MM.1S (cell line): ENCODE results near the gene TMEM184A.

ENCODE experiments used
- DNase-seq: peaks from one replicate; pipeline ENCODE4 v3.0.0-alpha.2; 2015
- H2AFZ ChIP-seq: fragments of 300-600 bp; sonication (generic); 2 replicates; pipeline ENCODE4 v1.6.0; 2016; ENCODE audit warnings: antibody characterized with exemption, low read length
- H3F3A ChIP-seq: fragments of 300-600 bp; sonication (generic); 2 replicates; pipeline ENCODE4 v1.6.1; 2016; ENCODE audit warnings: mild to moderate bottlenecking, antibody characterized with exemption, low read length, moderate library complexity, mixed read lengths; ENCODE audit not compliant: insufficient read depth
- H3K27ac ChIP-seq: fragments of 300-600 bp; sonication (generic); 2 replicates; pipeline ENCODE4 v1.5.1; 2016; ENCODE audit warnings: mild to moderate bottlenecking, low read length
- H3K27me3 ChIP-seq: fragments of 300-600 bp; sonication (generic); replicated peaks from 2 replicates; pipeline ENCODE4 v1.6.0; 2016; ENCODE audit warnings: low read length; ENCODE audit not compliant: insufficient read depth
- H3K36me3 ChIP-seq: fragments of 300-600 bp; sonication (generic); replicated peaks from 2 replicates; pipeline ENCODE4 v1.6.1; 2016; ENCODE audit warnings: mild to moderate bottlenecking, low read length, mixed read lengths; ENCODE audit not compliant: insufficient read depth
- H3K4me1 ChIP-seq: fragments of 300-600 bp; sonication (generic); 2 replicates; pipeline ENCODE4 v1.6.1; 2016; ENCODE audit warnings: low read length, mixed read lengths
- H3K4me2 ChIP-seq: fragments of 300-600 bp; sonication (generic); 2 replicates; pipeline ENCODE4 v1.6.0; 2016; ENCODE audit warnings: low read depth, low read length
- H3K4me3 ChIP-seq: fragments of 300-600 bp; sonication (generic); 2 replicates; pipeline ENCODE4 v1.5.1; 2016; ENCODE audit warnings: low read length, mixed read lengths
- H3K79me2 ChIP-seq: fragments of 300-600 bp; sonication (generic); 2 replicates; pipeline ENCODE4 v1.6.1; 2016; ENCODE audit warnings: mixed run types, low read length, mixed read lengths
- H3K9ac ChIP-seq: fragments of 300-600 bp; sonication (generic); 2 replicates; pipeline ENCODE4 v1.6.1; 2016; ENCODE audit warnings: low read length, mixed read lengths
- H3K9me2 ChIP-seq: fragments of 300-600 bp; sonication (generic); replicated peaks from 2 replicates; pipeline ENCODE4 v1.6.1; 2016; ENCODE audit warnings: mild to moderate bottlenecking, low read length, mixed read lengths; ENCODE audit not compliant: insufficient read depth
- H3K9me3 ChIP-seq: fragments of 300-600 bp; sonication (generic); replicated peaks from 2 replicates; pipeline ENCODE4 v1.6.1; 2016; ENCODE audit warnings: mild to moderate bottlenecking, low read length, mixed read lengths; ENCODE audit not compliant: insufficient read depth
- H4K20me1 ChIP-seq: fragments of 300-600 bp; sonication (generic); 2 replicates; pipeline ENCODE4 v1.6.1; 2016; ENCODE audit warnings: mild to moderate bottlenecking, low read length, moderate library complexity, mixed read lengths; ENCODE audit not compliant: insufficient read depth
- CTCF ChIP-seq: fragments of 300-600 bp; sonication (generic); IDR thresholded peaks from 2 replicates; pipeline ENCODE4 v1.5.1; 2016; ENCODE audit warnings: antibody characterized with exemption, low read length, mixed read lengths
- EZH2 ChIP-seq: fragments of 300-600 bp; sonication (generic); optimal IDR thresholded peaks from 2 replicates; pipeline ENCODE3; 2017; ENCODE audit warnings: low read depth, mild to moderate bottlenecking, antibody characterized with exemption, low read length, mixed read lengths
- EZH2phosphoT487 ChIP-seq: fragments of 300-600 bp; sonication (generic); IDR thresholded peaks from 2 replicates; pipeline ENCODE4 v1.6.1; 2018; ENCODE audit warnings: antibody characterized with exemption, low read length

TMEM184A gene

GRCh38 chr7:1566687-1567048 lies 10.7 kb upstream of the TMEM184A start:
- H3F3A ChIP-seq, result peaks cover 5% of the 10 kb centered on the region
- no peak overlapping the region for H3K9ac ChIP-seq
- no peak overlapping the region for H2AFZ ChIP-seq
- 0 out of 2 replicates have a peak, but pooled peaks cover 2% of the 10 kb centered on the region for H3K36me3 ChIP-seq
- H3K27me3 ChIP-seq, result peaks cover 13% of the 10 kb centered on the region
- no peak for TF ChIP-seq EZH2phosphoT487
- TF ChIP-seq CTCF, result no peak
- no peak for TF ChIP-seq EZH2
- no peak for DNase-seq
- H3K9me3 ChIP-seq, result no peaks in the 10 kb centered on the region
- H3K4me1 ChIP-seq, result peaks cover 5% of the 10 kb centered on the region; the same call in 1 of the 2 replicates
- no peaks in the 10 kb centered on the region for H4K20me1 ChIP-seq
- no peak overlapping the region for H3K27ac ChIP-seq
- H3K4me3 ChIP-seq, result no peak overlapping the region
- no peaks in the 10 kb centered on the region for H3K9me2 ChIP-seq
- H3K79me2 ChIP-seq, result peaks cover 8% of the 10 kb centered on the region
- H3K4me2 ChIP-seq, result no peak overlapping the region

GRCh38 chr7:1564603-1565022 lies 8.6 kb upstream of the TMEM184A start:
- peaks cover 29% of the 10 kb centered on the region for H3K27me3 ChIP-seq
- 0 out of 2 replicates have a peak, but pooled peaks cover 2% of the 10 kb centered on the region for H3K36me3 ChIP-seq
- H3K27ac ChIP-seq, result no peak overlapping the region
- H3K9me3 ChIP-seq, result no peaks in the 10 kb centered on the region
- no peak overlapping the region for H2AFZ ChIP-seq
- H3K79me2 ChIP-seq, result peaks cover 8% of the 10 kb centered on the region
- no peaks in the 10 kb centered on the region for H4K20me1 ChIP-seq
- H3K4me1 ChIP-seq, result peaks cover 5% of the 10 kb centered on the region; the same call in 1 of the 2 replicates
- TF ChIP-seq EZH2, result no peak
- TF ChIP-seq EZH2phosphoT487, result no peak
- TF ChIP-seq CTCF, result no peak
- DNase-seq, result no peak
- H3K9me2 ChIP-seq, result no peaks in the 10 kb centered on the region
- no peak overlapping the region for H3K4me2 ChIP-seq
- no peak overlapping the region for H3K9ac ChIP-seq
- no peak overlapping the region for H3K4me3 ChIP-seq
- no peaks in the 10 kb centered on the region for H3F3A ChIP-seq

GRCh38 chr7:1563981-1564602 lies 8.1 kb upstream of the TMEM184A start:
- Histone ChIP-seq H3K4me1 (peaks cover 4% of the 10 kb centered on the region; the same call in 1 of the 2 replicates), H3K9me3 (no peaks in the 10 kb centered on the region), H3K4me2 (no peak overlapping the region), H3K36me3 (0 out of 2 replicates have a peak, but pooled peaks cover 2% of the 10 kb centered on the region), H2AFZ (no peak overlapping the region), H3K9ac (no peak overlapping the region), H3K27ac (no peak overlapping the region), H3F3A (no peaks in the 10 kb centered on the region), H3K9me2 (no peaks in the 10 kb centered on the region), H3K4me3 (no peak overlapping the region), H3K79me2 (peaks cover 3% of the 10 kb centered on the region), H4K20me1 (no peaks in the 10 kb centered on the region), H3K27me3 (peaks cover 34% of the 10 kb centered on the region)
- no peak for TF ChIP-seq EZH2phosphoT487
- TF ChIP-seq EZH2, result no peak
- TF ChIP-seq CTCF, result no peak
- DNase-seq, result no peak
